ENCODE results near the gene BSN. TPM values are rescaled to one million over a fixed set of nuclear protein-coding genes. Genes with fewer than 3 reads are reported as not detected.

BSN gene
- total RNA-seq, 1 donor from 2014 or later, result 0.55 TPM

DNA sequence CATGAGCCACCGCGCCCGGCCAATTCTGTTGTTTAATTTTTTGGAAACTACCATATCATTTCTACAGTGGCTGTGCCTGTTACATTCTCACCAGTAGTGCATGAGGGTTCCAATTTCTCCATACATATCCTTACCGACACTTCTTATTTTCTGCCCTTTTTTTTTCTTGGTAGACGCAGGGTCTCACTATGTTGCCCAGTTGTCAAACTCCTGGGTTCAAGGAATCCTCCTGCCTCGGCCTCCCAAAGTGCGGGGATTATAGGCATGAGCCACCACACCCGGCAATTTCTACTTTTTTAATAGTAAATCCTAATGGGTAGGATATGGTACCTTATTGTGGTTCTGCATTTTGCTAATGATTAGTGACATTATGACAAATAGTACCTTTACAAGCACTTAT, 155.6 kb downstream of the BSN start:
- no peak for DNase-seq
- H3K36me3 ChIP-seq, result peaks cover 32% of the 10 kb centered on the region
- H3K4me3 ChIP-seq, result no peak overlapping the region
- TF ChIP-seq, protein P1, sequence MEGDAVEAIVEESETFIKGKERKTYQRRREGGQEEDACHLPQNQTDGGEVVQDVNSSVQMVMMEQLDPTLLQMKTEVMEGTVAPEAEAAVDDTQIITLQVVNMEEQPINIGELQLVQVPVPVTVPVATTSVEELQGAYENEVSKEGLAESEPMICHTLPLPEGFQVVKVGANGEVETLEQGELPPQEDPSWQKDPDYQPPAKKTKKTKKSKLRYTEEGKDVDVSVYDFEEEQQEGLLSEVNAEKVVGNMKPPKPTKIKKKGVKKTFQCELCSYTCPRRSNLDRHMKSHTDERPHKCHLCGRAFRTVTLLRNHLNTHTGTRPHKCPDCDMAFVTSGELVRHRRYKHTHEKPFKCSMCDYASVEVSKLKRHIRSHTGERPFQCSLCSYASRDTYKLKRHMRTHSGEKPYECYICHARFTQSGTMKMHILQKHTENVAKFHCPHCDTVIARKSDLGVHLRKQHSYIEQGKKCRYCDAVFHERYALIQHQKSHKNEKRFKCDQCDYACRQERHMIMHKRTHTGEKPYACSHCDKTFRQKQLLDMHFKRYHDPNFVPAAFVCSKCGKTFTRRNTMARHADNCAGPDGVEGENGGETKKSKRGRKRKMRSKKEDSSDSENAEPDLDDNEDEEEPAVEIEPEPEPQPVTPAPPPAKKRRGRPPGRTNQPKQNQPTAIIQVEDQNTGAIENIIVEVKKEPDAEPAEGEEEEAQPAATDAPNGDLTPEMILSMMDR (IDR thresholded peaks at IDR 0.05; ENCODE audit: borderline replicate concordance), result no peak
- H3K27me3 ChIP-seq (ENCODE audit: low read depth), result no peaks in the 10 kb centered on the region
- no peaks in the 10 kb centered on the region for H3K9me3 ChIP-seq (replicated peaks)
- no peaks in the 10 kb centered on the region for H3K4me1 ChIP-seq
- H3K27ac ChIP-seq (replicated peaks), result no peak overlapping the region
- intact Hi-C loops (cut with micrococcal nuclease), result no loop called here

DNA sequence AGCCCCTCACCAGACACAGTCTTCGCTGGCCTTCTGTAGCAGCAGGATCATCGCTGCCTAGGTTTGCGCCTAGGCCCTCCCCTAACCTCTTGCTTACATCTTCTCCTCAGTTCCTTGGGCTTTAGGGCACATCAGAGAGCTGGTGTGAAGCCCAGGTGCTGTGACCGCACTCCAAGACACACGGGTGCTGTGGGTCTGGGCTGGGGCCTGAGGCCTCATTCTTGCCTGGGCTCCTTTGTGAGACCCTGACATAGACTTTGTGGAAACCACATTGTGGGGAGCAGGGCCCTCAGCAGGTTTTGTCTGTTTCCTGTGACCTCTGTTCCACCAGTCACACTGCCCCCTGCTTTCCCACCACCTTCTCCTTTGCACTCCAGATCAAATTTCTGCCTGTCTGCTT, 157.2 kb downstream of the BSN start:
- intact Hi-C loops (cut with micrococcal nuclease), result no loop called here
- H3K4me3 ChIP-seq, result no peak overlapping the region
- H3K27me3 ChIP-seq (ENCODE audit: low read depth), result no peaks in the 10 kb centered on the region
- no peaks in the 10 kb centered on the region for H3K9me3 ChIP-seq (replicated peaks)
- no peaks in the 10 kb centered on the region for H3K4me1 ChIP-seq
- H3K27ac ChIP-seq (replicated peaks), result no peak overlapping the region
- DNase-seq, result no peak
- TF ChIP-seq, protein P1 (IDR thresholded peaks at IDR 0.05; ENCODE audit: borderline replicate concordance), result no peak
- peaks cover 32% of the 10 kb centered on the region for H3K36me3 ChIP-seq

DNA sequence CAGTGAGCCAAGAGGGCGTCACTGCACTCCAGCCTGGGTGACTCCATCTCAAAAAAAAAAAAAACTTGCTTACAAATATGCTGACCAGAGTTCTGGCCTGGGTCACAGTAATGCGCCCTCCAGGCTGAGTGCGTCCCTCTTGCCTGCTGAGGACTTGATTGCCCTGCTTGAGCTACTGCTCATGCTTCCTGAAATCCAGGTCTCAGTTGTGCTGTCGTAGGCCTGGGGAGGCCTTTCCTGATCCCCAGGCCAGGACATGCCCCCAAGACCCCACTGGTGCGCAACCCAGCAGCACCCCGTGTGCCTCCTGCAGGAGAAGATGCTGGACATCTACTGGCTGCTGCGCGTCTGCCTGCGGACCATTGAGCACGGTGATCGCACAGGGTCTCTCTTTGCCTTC, 157.9 kb downstream of the BSN start:
- DNase-seq, result no peak
- intact Hi-C loops (cut with micrococcal nuclease), result no loop called here
- H3K27ac ChIP-seq (replicated peaks), result no peak overlapping the region
- no peak overlapping the region for H3K4me3 ChIP-seq
- H3K4me1 ChIP-seq, result no peaks in the 10 kb centered on the region
- no peaks in the 10 kb centered on the region for H3K27me3 ChIP-seq (ENCODE audit: low read depth)
- peaks cover 31% of the 10 kb centered on the region for H3K36me3 ChIP-seq
- TF ChIP-seq, protein P1 (IDR thresholded peaks at IDR 0.05; ENCODE audit: borderline replicate concordance), result no peak
- H3K9me3 ChIP-seq (replicated peaks), result no peaks in the 10 kb centered on the region

GRCh38 chr3:49712631-49713317, 158.5 kb downstream of the BSN start:
- peaks cover 31% of the 10 kb centered on the region for H3K36me3 ChIP-seq
- no peaks in the 10 kb centered on the region for H3K27me3 ChIP-seq (ENCODE audit: low read depth)
- intact Hi-C loops (cut with micrococcal nuclease), result no loop called here
- H3K4me3 ChIP-seq, result no peak overlapping the region
- no peaks in the 10 kb centered on the region for H3K4me1 ChIP-seq
- TF ChIP-seq, protein P1 (IDR thresholded peaks at IDR 0.05; ENCODE audit: borderline replicate concordance), result no peak
- DNase-seq, result no peak
- H3K27ac ChIP-seq (replicated peaks), result no peak overlapping the region
- H3K9me3 ChIP-seq (replicated peaks), result no peaks in the 10 kb centered on the region

DNA sequence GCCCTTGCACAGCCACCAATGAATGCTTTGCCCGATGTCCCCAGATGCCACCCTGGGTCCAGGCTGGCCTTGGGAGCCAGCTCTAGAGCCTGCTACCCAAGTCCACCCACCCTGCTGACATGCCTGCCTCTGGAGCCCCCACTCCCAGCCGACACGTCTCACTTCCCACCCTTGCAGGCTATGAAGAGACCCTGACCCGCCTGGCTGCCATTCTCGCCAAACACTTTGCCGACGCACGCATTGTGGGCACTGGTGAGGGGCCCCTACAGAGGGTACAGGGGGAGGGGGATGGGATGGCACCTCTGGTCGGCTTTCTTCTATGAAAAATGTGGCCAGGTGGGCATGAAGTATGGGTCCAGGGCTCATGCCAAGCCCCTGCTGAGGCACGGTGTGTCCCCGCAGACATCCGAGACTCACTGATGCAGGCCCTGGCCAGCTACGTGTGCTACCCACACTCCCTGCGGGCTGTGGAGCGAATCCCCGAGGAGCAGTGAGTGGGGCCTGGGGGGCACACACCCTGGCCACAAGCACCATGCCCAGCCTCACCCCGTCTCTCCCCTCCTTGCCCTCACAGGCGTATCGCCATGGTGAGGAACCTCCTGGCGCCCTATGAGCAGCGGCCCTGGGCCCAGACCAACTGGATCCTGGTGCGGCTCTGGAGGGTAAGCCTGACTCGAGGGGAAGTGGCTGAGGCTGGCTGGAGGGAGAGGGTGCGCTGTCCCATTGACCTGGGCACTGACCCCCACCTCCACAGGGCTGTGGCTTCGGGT, 159.2 kb downstream of the BSN start:
- intact Hi-C loops (cut with micrococcal nuclease), result no loop called here
- Histone ChIP-seq H3K27ac (replicated peaks) (no peak overlapping the region), H3K9me3 (replicated peaks) (no peaks in the 10 kb centered on the region), H3K4me1 (peaks cover 5% of the 10 kb centered on the region), H3K4me3 (no peak overlapping the region), H3K27me3 (ENCODE audit: low read depth) (no peaks in the 10 kb centered on the region), H3K36me3 (peaks cover 31% of the 10 kb centered on the region)
- TF ChIP-seq, protein P1 (IDR thresholded peaks at IDR 0.05; ENCODE audit: borderline replicate concordance), result no peak
- no peak for DNase-seq

Data from left ventricle myocardium inferior (tissue), 1 donor.